AG04449 (cell line): ENCODE results near the gene COMMD7.

Experiments used
- CTCF ChIA-PET: fragments of 350-600 bp; formaldehyde crosslinking; extraction: SDS; loops from one replicate; lab custom pipeline; 2021; ENCODE audit warnings: antibody characterized with exemption; lab: Yijun Ruan, JAX
- POLR2A ChIA-PET: fragments of 400-600, 350-600 bp; formaldehyde crosslinking; extraction: SDS; loops from one replicate; lab custom pipeline; 2020; ENCODE audit warnings: antibody characterized with exemption, inconsistent platforms; lab: Yijun Ruan, JAX
- DNase-seq: peaks from one replicate; pipeline ENCODE4 v3.0.0-alpha.2; 2010; ENCODE audit warnings: low read depth, low spot score
- H3K4me3 ChIP-seq: 2 replicates; pipeline ENCODE4 v1.5.1; 2011; ENCODE audit warnings: low read depth, mild to moderate bottlenecking, control low read depth, low read length
- CTCF ChIP-seq: IDR thresholded peaks from one replicate; pipeline ENCODE4 v1.5.1; 2011; ENCODE audit warnings: mild to moderate bottlenecking, moderate library complexity, low read length, control low read depth, inconsistent platforms; ENCODE audit not compliant: insufficient read depth; ENCODE audit errors: missing control alignments

The COMMD7 gene

GRCh38 chr20:32674362-32674789 is 68.9 kb downstream of the COMMD7 start:
- no peak overlapping the region for H3K4me3 ChIP-seq
- no peak for DNase-seq
- POLR2A ChIA-PET: no interaction called here
- TF ChIP-seq CTCF: peak; percentile 67
- CTCF ChIA-PET: interaction anchor here (0.6 to 13.7 kb wide), 34 partner anchors 8 to 854 kb away, joined by 3 to 437 read pairs (median 4); partner anchors contain the start of genes COMMD7 and DNMT3B

- no peak for TF ChIP-seq CTCF
- no peak for DNase-seq
- POLR2A ChIA-PET: no interaction called here
- no peak overlapping the region for H3K4me3 ChIP-seq
- CTCF ChIA-PET: interaction anchor here (0.7 to 13.7 kb wide), 28 partner anchors 7 to 853 kb away, joined by 3 to 437 read pairs (median 5); partner anchors contain the start of genes COMMD7 and DNMT3B
These were observed 70.0 kb downstream of the COMMD7 start for GRCh38 chr20:32672982-32673851.

- H3K4me3 ChIP-seq: no peak overlapping the region
- TF ChIP-seq CTCF: no peak
These were observed 70.8 kb downstream of the COMMD7 start for GRCh38 chr20:32672394-32672981.

GRCh38 chr20:32670773-32671455 is 72.4 kb downstream of the COMMD7 start:
- no peak overlapping the region for H3K4me3 ChIP-seq
- DNase-seq: no peak
- no peak for TF ChIP-seq CTCF
- ChIA-PET POLR2A (no interaction called here), CTCF (interaction anchor here (1.3 to 13.7 kb wide), 2 partner anchors 18 to 106 kb away, joined by 3 to 437 read pairs; no protein-coding TSS in a partner anchor)

More at GRCh38 chr20:32672394-32672981, 70.8 kb downstream of the COMMD7 start:
- CTCF ChIA-PET: interaction anchor here (0.8 to 13.7 kb wide), 8 partner anchors 9 to 149 kb away, joined by 4 to 437 read pairs (median 7); partner anchors contain the start of gene DNMT3B
- DNase-seq: no peak
- POLR2A ChIA-PET: no interaction called here

- no peak for DNase-seq
- CTCF ChIA-PET: interaction anchor here (0.9 to 13.7 kb wide), 3 partner anchors 110 to 145 kb away, joined by 3 to 437 read pairs (median 5); no protein-coding TSS in a partner anchor
- H3K4me3 ChIP-seq: no peak overlapping the region
- POLR2A ChIA-PET: no interaction called here
- no peak for TF ChIP-seq CTCF
These were observed 76.2 kb downstream of the COMMD7 start for GRCh38 chr20:32667027-32667426.
